IPS-18a (cell line): ENCODE data around the gene FLT3.
"Not testable (repeated sequence)": the region's sequence is repeated elsewhere in the genome, so short reads cannot be mapped to it uniquely, and the experiment has no call there.

Experiments
- H3K27ac ChIP-seq: one replicate; pipeline ENCODE4 v1.5.1; 2013; ENCODE audit warnings: low read length
- H3K27me3 ChIP-seq: one replicate; pipeline ENCODE4 v1.6.1; 2013; ENCODE audit warnings: mild to moderate bottlenecking, low read length; ENCODE audit not compliant: control insufficient read depth, insufficient read depth
- H3K36me3 ChIP-seq: one replicate; pipeline ENCODE4 v1.6.1; 2013; ENCODE audit warnings: low read depth, low read length; ENCODE audit not compliant: control insufficient read depth
- H3K4me1 ChIP-seq: one replicate; pipeline ENCODE4 v1.6.1; 2013; ENCODE audit warnings: low read depth, low read length; ENCODE audit not compliant: control insufficient read depth
- H3K4me3 ChIP-seq: one replicate; pipeline ENCODE4 v1.5.1; 2013; ENCODE audit warnings: low read length
- H3K9ac ChIP-seq: one replicate; pipeline ENCODE4 v1.6.1; 2013; ENCODE audit warnings: mild to moderate bottlenecking, low read length, moderate library complexity
- H3K9me3 ChIP-seq: one replicate; pipeline ENCODE4 v1.6.1; 2013; ENCODE audit warnings: low read depth, low read length; ENCODE audit not compliant: control insufficient read depth

The FLT3 gene

DNA sequence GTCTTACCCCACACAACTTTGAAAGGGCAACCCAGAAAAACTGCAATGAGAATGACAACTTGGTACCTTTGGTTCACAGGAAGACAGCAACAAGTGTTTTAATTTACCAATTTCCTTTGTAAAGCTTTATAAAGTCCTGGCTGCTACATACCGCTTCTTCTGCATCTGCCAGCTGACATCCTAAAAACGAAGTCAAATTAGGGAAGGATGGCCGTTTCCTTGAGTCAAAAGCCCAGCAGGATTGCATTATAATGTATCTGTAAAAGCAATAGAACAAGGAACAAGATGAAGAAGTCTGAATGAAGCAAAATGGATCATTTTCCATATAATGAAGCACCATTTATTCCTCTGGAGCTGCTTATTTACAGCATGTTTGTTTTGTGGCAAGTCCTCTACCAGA is 86.1 kb downstream of the FLT3 start:
- Histone ChIP-seq H3K9ac (no peak overlapping the region), H3K9me3 (no peaks in the 10 kb centered on the region), H3K4me1 (peaks cover 6% of the 10 kb centered on the region), H3K36me3 (no peaks in the 10 kb centered on the region), H3K27me3 (no peaks in the 10 kb centered on the region), H3K27ac (no peak overlapping the region), H3K4me3 (no peak overlapping the region)

DNA sequence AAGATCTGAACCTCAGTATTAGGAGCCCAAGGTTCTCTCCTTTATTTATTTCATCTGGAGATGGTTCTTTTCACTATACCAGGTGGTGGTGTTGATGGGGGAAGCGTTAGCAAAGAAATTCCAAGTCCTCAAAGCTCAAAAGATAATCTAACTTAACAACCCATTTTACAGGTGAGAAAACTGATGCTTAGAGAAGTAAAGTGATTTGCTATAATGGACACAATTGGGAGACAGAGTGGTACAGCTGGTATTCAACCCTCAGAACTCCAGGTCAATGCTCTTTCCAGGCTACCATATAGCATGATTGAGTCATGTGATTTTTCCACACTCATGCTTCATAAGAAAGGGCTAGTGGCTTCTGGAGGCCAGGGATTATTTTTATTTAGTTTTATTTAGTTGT is 86.9 kb downstream of the FLT3 start:
- no peaks in the 10 kb centered on the region for H3K9me3 ChIP-seq
- no peak overlapping the region for H3K9ac ChIP-seq
- no peak overlapping the region for H3K4me3 ChIP-seq
- H3K4me1 ChIP-seq: peaks cover 6% of the 10 kb centered on the region
- H3K27ac ChIP-seq: no peak overlapping the region
- no peaks in the 10 kb centered on the region for H3K36me3 ChIP-seq
- no peaks in the 10 kb centered on the region for H3K27me3 ChIP-seq

DNA sequence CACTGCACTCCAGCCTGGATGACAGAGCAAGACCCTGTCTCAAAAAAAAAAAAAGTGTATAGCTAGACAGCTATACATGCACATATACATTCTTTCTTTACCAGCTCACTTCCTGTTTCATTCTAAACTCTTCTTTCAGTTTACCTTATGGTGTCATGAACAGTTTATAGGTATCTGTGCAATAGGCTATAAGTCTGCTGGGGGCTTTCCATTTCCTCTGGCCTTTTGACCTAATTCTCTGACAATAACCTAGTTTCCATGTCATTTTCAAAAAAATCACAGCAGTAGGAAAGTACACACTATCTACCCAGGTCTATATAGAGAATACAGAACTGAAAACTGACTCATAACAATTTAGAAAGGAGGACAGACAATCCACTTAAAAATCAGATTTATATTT is 87.5 kb downstream of the FLT3 start:
- no peak overlapping the region for H3K9ac ChIP-seq
- H3K36me3 ChIP-seq: no peaks in the 10 kb centered on the region
- H3K27ac ChIP-seq: no peak overlapping the region
- H3K27me3 ChIP-seq: no peaks in the 10 kb centered on the region
- peaks cover 6% of the 10 kb centered on the region for H3K4me1 ChIP-seq
- H3K4me3 ChIP-seq: no peak overlapping the region
- no peaks in the 10 kb centered on the region for H3K9me3 ChIP-seq

DNA sequence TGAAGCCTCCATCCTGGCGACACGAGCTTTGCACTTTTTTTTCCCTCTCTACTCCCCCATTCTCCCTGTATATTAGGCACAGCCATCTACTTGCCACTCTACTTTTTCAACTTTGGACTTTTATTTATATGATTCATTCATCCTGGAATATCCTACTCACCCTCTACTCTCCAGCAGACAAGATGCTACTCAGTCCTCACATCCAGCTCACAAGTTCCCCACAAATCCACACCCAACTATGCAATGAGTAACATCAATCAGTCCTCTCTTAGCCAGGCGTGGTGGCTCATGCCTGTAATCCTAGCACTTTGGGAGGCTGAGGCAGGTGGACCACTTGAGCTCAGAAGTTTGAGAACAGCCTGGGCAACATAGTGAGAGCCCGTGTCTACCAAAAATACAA is 88.0 kb downstream of the FLT3 start:
- Histone ChIP-seq H3K4me3 (no peak overlapping the region), H3K4me1 (peaks cover 6% of the 10 kb centered on the region), H3K27ac (no peak overlapping the region), H3K27me3 (no peaks in the 10 kb centered on the region), H3K9me3 (no peaks in the 10 kb centered on the region), H3K9ac (no peak overlapping the region), H3K36me3 (no peaks in the 10 kb centered on the region)

DNA sequence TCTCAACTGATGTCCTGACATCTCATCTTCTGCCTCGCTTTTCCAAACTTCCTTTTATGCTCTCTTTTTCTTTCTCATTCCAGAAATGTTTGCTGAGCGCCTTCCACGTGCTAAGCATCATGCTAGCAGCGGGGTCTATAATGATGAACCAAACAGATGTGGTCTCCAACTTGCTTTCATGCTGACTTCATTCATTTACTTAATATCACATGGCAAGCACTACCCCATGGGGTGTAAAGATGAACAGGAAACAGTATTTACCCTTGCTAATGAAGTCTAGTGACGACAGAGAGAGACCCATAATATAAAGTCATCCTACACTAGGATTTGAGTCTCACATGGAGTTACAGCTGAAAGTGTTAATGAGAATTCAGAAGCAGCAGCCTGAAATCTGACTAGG is 90.3 kb downstream of the FLT3 start:
- no peak overlapping the region for H3K27ac ChIP-seq
- H3K27me3 ChIP-seq: no peaks in the 10 kb centered on the region
- H3K9me3 ChIP-seq: no peaks in the 10 kb centered on the region
- peaks cover 6% of the 10 kb centered on the region for H3K4me1 ChIP-seq
- no peak overlapping the region for H3K4me3 ChIP-seq
- H3K9ac ChIP-seq: no peak overlapping the region
- H3K36me3 ChIP-seq: no peaks in the 10 kb centered on the region

DNA sequence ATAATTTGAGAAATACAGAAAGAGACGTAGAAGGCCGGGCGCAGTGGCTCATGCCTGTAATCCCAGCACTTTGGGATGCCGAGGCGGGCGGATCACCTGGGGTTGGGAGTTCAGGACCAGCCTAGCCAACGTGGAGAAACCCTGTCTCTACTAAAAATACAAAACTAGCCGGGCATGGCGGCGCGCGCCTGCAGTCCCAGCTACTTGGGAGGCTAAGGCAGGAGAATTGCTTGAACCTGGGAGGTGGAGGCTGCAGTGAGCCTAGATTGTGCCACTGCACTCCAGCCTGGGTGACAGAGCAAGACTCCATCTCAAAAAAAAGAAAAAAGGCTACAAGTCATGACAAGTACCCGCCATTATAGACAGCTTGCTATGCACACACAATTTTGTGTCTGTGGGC is 95.4 kb downstream of the FLT3 start:
- not testable (repeated sequence) for H3K4me1 ChIP-seq, H3K36me3 ChIP-seq, H3K27me3 ChIP-seq, H3K9ac ChIP-seq, H3K4me3 ChIP-seq, H3K27ac ChIP-seq, H3K9me3 ChIP-seq

DNA sequence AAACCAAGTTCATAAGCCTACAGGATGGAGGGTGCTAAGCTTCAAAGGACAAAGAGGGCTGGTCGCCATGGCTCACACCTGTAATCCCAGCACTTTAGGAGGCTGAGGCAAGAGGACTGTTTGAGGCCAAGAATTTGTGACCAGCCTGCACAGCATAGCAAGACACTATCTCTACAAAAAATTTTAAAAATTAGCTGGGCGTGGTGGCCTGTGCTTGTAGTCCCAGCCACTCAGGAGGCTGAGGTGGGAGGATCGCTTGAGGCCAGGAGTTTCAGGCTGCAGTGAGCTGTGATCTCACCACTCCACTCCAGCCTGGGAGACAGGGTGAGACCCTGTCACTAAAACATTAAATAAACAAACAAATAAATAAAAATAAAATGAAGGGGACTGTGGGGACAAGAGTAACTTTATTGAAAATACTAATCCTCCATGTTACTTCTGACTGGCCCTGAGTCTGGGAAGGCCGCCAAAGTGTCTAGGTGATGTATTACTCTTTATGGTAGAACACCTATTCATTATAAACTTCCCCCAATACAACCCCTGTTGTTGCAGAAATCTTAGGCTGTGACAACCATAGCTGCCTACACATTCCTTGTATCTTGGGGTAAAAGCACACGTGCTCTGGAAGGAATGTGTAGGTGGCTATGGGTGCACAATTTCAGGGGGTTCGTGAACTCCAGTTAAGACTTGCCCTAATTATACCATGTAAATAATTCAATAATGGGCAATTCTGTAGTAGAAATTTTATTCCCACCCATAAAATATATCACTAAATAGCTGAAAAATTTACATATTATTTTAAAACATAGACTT is 97.3 kb downstream of the FLT3 start:
- H3K4me1 ChIP-seq: no peaks in the 10 kb centered on the region
- H3K4me3 ChIP-seq: no peak overlapping the region
- no peaks in the 10 kb centered on the region for H3K36me3 ChIP-seq

DNA sequence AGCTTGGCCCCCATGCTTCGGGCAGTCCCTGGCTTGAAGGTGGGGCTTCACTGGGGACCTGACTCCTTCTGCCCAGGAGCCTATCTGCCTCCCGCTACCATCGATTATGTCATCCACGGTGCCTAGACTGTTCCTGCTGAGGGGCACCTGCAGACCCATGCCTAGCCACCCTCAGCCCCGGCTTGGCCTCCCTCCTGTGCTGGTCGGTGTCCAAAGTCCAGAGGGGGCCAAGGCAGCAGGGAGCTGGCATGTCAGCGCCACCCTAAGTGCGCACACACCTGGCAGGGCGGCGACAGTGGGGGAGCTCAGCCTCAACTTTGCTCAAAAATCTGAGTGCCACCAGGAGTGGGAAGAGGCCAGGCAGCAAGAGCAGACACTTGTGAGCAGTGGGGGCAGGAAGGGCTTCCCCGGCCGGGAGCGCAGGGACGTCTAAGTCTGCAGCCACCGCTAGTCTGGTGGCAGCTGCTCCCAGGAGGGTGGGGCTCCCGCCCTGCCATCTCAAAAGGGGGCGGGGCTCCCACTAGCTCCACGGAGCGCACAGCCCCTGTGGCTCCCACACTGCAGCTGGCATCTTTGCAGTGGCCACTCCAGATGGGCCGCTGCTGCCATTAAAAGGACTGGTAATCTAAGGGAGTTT is 98.4 kb downstream of the FLT3 start:
- no peak overlapping the region for H3K9ac ChIP-seq
- no peaks in the 10 kb centered on the region for H3K27me3 ChIP-seq
- no peak overlapping the region for H3K27ac ChIP-seq
- H3K9me3 ChIP-seq: no peaks in the 10 kb centered on the region
- no peaks in the 10 kb centered on the region for H3K4me1 ChIP-seq
- no peaks in the 10 kb centered on the region for H3K36me3 ChIP-seq
- no peak overlapping the region for H3K4me3 ChIP-seq

More for the DNA sequence above, 97.3 kb downstream of the FLT3 start:
- Histone ChIP-seq H3K27ac (no peak overlapping the region), H3K27me3 (no peaks in the 10 kb centered on the region), H3K9ac (no peak overlapping the region), H3K9me3 (no peaks in the 10 kb centered on the region)

DNA sequence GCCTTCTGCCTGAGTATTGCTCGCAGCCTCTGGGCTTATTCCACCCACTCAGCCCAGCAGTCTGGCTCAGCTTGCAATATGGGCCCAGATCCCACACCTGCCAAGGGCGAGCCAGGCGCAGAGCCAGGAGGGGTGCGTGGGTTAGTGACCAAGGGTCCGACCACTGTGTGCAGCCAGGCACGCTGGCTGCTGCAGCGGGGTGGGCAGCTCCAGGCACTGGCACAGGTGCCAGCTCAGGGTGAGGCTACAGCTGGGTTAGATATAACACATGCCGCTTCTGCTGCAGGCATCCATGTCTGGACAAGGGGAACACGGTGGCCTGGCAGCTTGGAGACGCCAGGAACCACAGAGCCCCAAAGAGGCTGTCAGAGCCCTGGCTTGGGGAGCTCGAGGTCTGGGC is 99.3 kb downstream of the FLT3 start:
- Histone ChIP-seq H3K9me3 (no peaks in the 10 kb centered on the region), H3K36me3 (no peaks in the 10 kb centered on the region), H3K4me1 (no peaks in the 10 kb centered on the region), H3K27me3 (no peaks in the 10 kb centered on the region), H3K4me3 (no peak overlapping the region), H3K9ac (no peak overlapping the region), H3K27ac (no peak overlapping the region)

DNA sequence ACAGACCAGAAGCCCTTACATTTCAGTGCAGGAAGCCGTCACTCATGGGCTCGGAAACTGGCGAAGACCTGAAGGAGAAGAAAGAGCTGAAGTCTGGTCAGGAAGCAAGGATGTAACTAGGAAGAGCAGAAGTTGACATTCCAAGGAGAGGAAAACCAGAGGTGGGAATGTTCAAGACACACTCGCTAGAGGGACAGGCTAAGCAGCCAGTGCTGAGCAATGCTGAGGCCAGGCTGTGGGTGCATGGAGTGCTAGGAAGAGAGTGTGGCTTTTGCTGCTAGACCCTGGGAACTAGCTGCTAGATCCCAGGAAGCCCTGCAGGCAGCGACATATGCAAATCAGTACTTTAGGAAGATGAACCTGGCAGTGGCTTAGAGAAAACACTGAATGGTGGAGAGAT is 99.8 kb downstream of the FLT3 start:
- Histone ChIP-seq H3K4me3 (no peak overlapping the region), H3K27me3 (no peaks in the 10 kb centered on the region), H3K9me3 (no peaks in the 10 kb centered on the region), H3K36me3 (no peaks in the 10 kb centered on the region), H3K4me1 (no peaks in the 10 kb centered on the region), H3K27ac (no peak overlapping the region), H3K9ac (no peak overlapping the region)

DNA sequence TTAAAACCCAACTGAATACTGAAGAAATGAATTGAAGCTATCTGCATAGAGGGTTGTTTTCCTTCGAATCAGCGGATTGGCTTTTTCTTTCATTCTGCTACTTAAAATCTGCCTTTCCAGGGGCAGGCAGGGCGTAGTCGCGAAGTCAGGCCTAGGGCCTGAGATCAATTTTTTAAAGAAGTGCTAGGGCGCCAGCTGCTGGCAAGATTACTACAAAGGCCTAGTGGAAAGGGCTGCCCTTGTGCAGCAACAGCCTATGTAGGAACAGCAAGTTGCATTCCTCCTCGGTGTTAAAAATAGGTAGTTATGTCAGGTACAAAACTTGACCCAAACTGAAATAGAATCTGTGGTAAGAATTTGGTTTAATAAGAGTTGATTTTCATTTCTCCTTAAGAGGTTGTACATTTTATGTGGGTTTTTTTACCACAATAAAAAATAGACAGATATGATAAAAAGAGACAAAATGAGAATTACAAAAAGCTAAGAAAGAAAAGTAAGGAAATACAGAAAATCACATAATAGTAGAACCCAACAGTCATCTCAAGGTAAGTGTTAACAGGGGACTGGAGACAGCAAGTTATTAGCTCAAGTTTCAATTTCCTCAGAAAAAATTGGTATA is 102.4 kb downstream of the FLT3 start:
- Histone ChIP-seq H3K9me3 (no peaks in the 10 kb centered on the region), H3K4me1 (no peaks in the 10 kb centered on the region), H3K27me3 (no peaks in the 10 kb centered on the region), H3K4me3 (no peak overlapping the region), H3K36me3 (no peaks in the 10 kb centered on the region), H3K9ac (no peak overlapping the region), H3K27ac (no peak overlapping the region)

DNA sequence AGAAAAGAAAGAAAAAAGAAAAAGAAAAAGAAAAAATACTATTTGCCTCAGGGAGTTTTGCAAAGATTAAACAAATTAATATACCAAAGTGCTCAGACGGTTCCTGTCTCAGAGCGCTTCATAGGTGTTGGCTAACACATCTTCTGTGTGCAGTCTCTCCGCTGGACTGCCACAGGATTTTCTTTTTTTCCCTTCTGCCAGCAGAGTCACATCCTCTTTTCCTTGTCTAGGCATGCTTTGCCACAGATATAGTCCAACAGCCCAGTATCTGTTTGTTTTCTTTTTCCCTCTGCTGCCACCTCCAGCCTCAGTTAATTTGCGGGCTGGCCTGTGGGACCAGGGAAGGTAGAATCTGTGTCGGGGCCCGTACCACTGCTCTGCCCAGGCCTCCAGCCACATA is 108.5 kb downstream of the FLT3 start:
- Histone ChIP-seq H3K36me3 (no peaks in the 10 kb centered on the region), H3K27me3 (peaks cover 18% of the 10 kb centered on the region), H3K27ac (no peak overlapping the region), H3K4me1 (no peaks in the 10 kb centered on the region), H3K9ac (no peak overlapping the region), H3K9me3 (no peaks in the 10 kb centered on the region), H3K4me3 (no peak overlapping the region)
